Gastrocnemius medialis (tissue), 4 donors: ENCODE data around the gene PPP2R2C.

Source experiments
- CTCF ChIP-seq, 5 experiments: fragments of 450-650 bp in 3 of 5; fragments of 200-600 bp in 2 of 5; sonication (generic) in 2 of 5; IDR thresholded peaks in 4 of 5; conservative IDR thresholded peaks in 1 of 5; 1 replicate in 4 of 5; 2 replicates in 1 of 5; pipeline ENCODE4 v1.5.1; 2016 to 2019; ENCODE audit warnings: antibody characterized with exemption in 5 of 5, mild to moderate bottlenecking in 3 of 5, moderate library complexity in 3 of 5
- POLR2A ChIP-seq, 2 donors: fragments of 450-650 bp; IDR thresholded peaks; one replicate each; pipeline ENCODE4 v1.6.1; 2017; ENCODE audit warnings: antibody characterized with exemption in 2 of 2, mild to moderate bottlenecking in 2 of 2, moderate library complexity in 2 of 2

GRCh38 chr4:6282314-6282771, 190.1 kb downstream of the PPP2R2C start:
- TF ChIP-seq POLR2A (IDR thresholded peaks at IDR 0.05) (no peak), CTCF (IDR thresholded peaks at IDR 0.05 in 4 of 5, conservative IDR thresholded peaks at IDR 0.05 in 1 of 5) (no peak)
